Frontal cortex (tissue), 4 donors: ENCODE results near the gene TPPP. TPM values are rescaled to one million over a fixed set of nuclear protein-coding genes. Genes with fewer than 3 reads are reported as not detected.

ENCODE experiments used
- DNase-seq, 2 donors: peaks; one replicate each; pipeline ENCODE4 v3.0.0; 2012; ENCODE audit warnings: low spot score in 2 of 2
- FAIRE-seq: peaks from 2 replicates; lab custom pipeline; 2012; peaks lifted over from hg19 to GRCh38; lab: Jason Lieb, UNC
- total RNA-seq: library from RNA; depleted of rRNA; stranded (reverse); fragments of >200 nt; gene quantifications from one replicate; pipeline ENCODE4 v1.2.3, GENCODE V29; 2014
- donor health status: control.
- donor health status: control.
- donor health status: control.

The TPPP gene
- total RNA-seq, 1 donor from 2014 or later = 13.5 TPM

GRCh38 chr5:669111-669841 is 23.9 kb downstream of the TPPP start:
- FAIRE-seq = no peak

GRCh38 chr5:668283-668995 is 24.7 kb downstream of the TPPP start:
- DNase-seq (no peak), FAIRE-seq (no peak)

More at GRCh38 chr5:669111-669841, 23.9 kb downstream of the TPPP start:
- peak; percentile 63 to 77 for DNase-seq

GRCh38 chr5:666816-667498 is 26.2 kb downstream of the TPPP start:
- no peak for DNase-seq
- no peak for FAIRE-seq

GRCh38 chr5:665956-666711 is 27.0 kb downstream of the TPPP start:
- FAIRE-seq (no peak), DNase-seq (no peak)

- FAIRE-seq = no peak
These were observed 27.6 kb downstream of the TPPP start for GRCh38 chr5:665541-665955.

GRCh38 chr5:664994-665360 is 28.2 kb downstream of the TPPP start:
- DNase-seq = no peak
- FAIRE-seq = no peak

More at GRCh38 chr5:665541-665955, 27.6 kb downstream of the TPPP start:
- no peak for DNase-seq

- DNase-seq (no peak), FAIRE-seq (no peak)
These were observed 28.7 kb downstream of the TPPP start for GRCh38 chr5:664343-664993.

GRCh38 chr5:663436-664342 is 29.5 kb downstream of the TPPP start:
- FAIRE-seq = no peak
- DNase-seq = no peak

- no peak for DNase-seq
These were observed 30.3 kb downstream of the TPPP start for GRCh38 chr5:662751-663435.

GRCh38 chr5:661891-662750 is 31.0 kb downstream of the TPPP start:
- no peak for DNase-seq
- FAIRE-seq = no peak

More at GRCh38 chr5:662751-663435, 30.3 kb downstream of the TPPP start:
- no peak for FAIRE-seq

GRCh38 chr5:660491-661030 is 32.6 kb downstream of the TPPP start:
- DNase-seq (no peak), FAIRE-seq (no peak)

- no peak for FAIRE-seq
These were observed 33.5 kb downstream of the TPPP start for GRCh38 chr5:659496-660263.

GRCh38 chr5:658103-658502 is 35.0 kb downstream of the TPPP start:
- no peak for DNase-seq
- FAIRE-seq = no peak

More at GRCh38 chr5:659496-660263, 33.5 kb downstream of the TPPP start:
- DNase-seq = no peak

GRCh38 chr5:657570-657969 is 35.6 kb downstream of the TPPP start:
- FAIRE-seq (no peak), DNase-seq (no peak)

GRCh38 chr5:655406-655805 is 37.7 kb downstream of the TPPP start:
- FAIRE-seq (no peak), DNase-seq (no peak)
